ENCODE results near the gene TNFAIP3.

Gene TNFAIP3

GRCh38 chr6:137926207-137926731, 59.2 kb downstream of the TNFAIP3 start:
- DNase-seq = no peak

GRCh38 chr6:137926985-137927384, 59.9 kb downstream of the TNFAIP3 start:
- DNase-seq = no peak

GRCh38 chr6:137927777-137928218, 60.7 kb downstream of the TNFAIP3 start:
- DNase-seq = peak; percentile 65

GRCh38 chr6:137928286-137928685, 61.2 kb downstream of the TNFAIP3 start:
- DNase-seq = no peak

- no peak for DNase-seq
Measured at GRCh38 chr6:137931849-137932465, 64.9 kb downstream of the TNFAIP3 start.
